Bone marrow (tissue), 2 donors: ENCODE measurements around the gene SP4.

ENCODE experiments used
- DNase-seq, 2 donors: peaks; one replicate each; lab custom pipeline; 2025; lab: John Stamatoyannopoulos, UW

SP4 gene

DNA sequence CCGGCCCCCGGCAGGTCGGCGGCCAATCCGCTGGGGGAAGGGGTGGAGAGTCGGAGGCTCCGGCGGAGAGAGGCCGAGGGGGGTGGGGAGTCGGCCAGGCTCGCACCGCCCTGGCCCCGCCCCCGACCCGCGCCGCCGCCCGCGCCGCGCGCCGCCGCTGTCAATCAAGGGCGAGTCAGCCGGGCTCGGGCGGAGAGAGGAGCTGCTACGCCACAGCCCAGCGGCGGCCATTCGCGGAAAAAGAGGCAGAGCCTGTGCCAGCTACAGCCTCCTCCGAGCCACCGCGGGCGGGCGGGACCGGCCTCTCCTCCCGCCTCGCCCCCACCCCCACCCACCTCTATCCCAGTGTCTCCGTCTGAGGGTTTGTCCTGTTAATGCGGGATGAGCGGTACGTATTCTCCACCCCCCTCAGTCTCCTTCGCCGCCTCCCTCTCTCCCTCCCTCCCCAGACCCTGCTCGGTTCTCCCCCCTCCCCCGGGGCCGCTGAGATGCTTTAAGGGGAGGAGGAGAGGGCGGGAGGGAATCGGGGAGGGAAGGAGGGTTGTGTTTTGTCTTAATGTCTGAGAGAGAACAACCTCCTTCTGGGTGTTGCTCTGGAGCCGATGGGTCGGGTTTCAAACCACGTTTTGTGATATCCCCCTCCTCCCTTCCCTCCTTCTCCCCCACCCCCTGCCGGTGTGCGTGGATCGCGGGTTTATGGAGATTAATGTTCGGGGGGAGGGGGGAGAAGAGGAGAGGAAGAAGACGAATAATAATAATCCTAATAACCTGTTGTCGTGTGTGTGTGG, at the start of gene SP4:
Gene SP4, plus strand, starts transcription at position 213 of the 788 bp plus-strand sequence. Its CDS starts 169 bp downstream, at position 382.
- DNase-seq = peak; percentile 89 to 92

DNA sequence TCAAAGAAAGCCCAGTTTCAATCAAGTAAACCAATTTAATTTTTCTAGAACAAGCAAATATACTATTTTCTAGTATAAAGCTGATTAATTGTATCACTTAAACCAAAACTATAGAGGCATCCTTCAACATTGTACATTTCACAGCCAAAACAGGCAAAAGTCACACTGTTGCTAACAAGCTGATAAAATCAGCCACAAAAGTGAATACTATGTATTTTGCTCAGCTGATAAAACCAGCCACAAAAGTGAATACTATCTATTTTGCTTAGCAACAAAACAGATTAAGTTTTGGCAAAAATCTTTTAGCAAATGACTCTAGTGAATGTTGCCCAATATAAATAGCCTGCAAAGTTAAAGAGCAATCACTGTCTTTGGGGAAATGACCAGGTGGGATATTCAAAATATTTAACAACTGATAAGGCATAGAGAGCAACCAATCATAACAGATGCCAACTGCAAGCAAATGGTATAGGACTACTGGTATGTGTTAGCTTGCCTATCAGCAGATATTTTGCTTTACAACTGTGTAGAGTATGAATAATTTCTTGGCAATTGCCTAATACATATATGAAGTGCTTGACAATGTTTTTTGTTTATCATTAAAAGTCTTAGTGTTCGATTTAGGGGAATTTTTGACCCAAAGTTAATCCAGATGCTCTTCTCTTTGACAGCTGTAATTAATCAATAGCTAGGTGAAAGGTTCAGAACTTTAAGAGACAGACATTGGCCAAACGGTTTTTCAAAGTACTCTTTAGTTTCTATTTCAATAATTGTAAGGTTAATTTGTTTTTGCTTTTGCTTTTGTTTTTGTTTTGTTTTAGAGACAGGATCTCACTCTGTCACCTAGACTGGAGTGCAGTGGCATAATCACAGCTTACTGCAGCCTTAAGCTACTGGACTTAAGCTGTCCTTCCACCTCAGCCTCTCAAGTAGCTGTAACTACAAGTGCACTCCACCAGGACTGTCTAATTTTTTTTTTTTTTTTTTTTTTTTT, 44.4 kb upstream of the SP4 start:
- DNase-seq = no peak

DNA sequence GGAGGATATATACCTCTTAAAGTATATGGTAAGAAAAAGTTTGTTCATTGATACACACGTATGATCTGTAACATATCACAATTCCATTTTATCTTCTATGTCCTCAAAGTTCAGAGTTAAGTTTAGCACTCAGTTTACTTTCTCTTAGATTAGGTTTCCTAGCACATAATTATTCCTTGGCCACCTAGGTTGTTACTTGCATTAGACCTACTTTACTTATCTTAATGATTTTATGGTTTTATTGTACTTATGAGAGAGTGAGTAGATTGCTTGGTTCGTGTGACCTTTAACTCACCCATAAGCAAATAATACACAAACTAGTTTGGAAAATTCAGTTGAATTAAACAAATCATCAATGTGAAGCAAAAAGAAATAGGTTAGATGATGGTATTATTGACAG, 33.9 kb upstream of the SP4 start:
- DNase-seq = no peak

DNA sequence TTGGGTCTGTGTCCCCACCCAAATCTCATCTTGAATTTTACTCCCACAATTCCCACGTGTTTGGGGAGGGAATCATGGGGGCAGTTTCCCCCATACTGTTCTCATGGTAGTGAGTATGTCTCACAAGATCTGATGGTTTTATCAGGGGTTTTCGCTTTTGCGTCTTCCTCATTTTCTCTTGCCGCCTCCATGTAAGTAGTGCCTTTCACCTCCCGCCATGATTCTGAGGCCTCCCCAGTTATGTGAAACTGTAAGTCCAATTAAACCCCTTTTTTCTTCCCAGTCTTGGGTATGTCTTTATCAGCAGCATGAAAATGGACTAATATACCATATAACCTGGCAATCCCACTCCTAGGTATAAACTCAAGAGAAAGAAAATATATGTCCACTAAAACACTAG, 25.9 kb upstream of the SP4 start:
- DNase-seq = no peak

DNA sequence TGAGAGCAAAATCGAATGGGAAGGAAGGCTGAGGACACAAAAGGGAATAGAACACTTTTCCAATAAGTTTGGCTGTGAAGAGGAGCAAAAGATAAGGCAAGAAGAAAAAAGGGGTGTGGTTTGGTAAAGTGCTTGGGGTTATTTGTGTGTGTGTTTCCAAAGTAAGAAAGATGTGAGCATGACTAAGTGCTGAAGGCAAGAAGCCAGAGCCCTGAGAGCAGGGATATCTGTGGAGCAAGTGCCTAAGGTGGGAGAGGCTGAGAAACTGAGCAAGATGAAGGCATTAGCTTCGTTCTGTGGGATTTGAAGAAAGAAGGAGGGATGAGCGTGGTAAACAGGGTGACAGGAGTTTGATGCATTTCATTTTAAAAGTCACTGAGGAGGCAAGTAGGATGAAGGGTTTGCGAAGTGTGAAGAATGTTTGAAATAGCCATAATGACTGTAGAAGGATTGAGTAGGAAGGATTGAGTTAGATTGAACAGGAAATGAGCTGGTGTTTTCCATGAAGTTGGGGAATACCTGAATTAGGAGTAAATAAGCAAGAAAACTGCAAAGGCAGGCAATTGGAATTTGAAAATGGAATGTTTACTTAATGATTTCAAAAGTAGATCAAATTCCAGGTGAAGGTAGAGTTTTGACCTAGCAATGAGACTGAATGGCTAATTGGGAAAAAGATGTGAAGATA, 19.9 kb upstream of the SP4 start:
- no peak for DNase-seq

DNA sequence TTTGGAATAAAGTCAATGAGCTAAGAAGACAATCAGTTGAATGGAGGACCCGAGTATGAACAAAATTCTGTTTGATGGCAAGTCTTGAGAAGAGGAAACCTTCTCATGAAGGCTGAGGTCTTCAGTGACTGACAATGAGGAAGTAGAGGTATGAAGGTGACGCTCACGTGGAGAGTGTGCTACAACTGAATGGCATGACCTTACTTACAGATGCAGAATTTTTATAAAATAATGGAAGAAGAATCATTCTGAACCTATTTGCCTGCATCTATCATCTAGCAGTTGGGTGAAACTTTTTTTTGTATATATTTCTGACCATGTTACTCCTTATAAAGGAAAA, 19.4 kb upstream of the SP4 start:
- DNase-seq = no peak

DNA sequence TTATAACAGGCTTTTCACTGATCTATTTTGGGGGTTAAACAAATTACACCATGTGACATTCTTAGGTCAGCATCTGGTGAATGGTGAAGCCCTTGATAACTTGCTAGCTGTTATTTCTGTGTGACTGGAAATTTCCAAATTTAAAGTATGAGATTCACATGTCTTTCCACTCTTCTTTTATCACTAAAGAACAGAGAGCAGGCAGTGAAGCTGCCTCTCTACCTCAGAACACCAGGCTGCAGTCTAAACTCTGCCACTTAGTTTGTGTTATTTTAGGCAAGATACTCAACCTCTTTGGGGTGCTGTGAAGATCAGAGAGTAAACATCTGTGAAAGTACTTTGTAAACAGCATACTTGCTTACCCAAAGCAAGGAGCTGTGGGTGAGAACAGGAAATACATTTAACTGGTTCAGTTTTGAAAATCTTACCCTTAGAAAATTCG, 15.5 kb upstream of the SP4 start:
- no peak for DNase-seq

DNA sequence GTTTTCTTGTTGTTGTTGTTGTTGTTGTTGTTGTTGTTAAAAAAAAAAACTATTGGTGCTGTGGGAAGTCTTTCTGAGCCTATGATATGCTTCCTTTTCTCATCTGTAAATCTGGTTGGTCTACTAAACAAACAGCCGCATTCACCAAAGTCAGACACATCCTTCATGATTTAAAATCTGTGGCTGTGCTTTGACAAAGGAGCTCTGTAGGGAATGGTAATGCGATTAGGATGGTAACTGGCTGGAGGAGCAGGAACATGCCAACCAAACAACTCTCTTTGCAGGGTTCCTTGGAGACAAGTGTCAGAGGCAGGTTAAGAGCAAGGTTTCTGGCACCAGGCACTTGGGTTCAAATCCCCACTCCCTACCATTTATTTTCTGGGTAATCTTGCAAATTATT, 14.9 kb upstream of the SP4 start:
- no peak for DNase-seq

DNA sequence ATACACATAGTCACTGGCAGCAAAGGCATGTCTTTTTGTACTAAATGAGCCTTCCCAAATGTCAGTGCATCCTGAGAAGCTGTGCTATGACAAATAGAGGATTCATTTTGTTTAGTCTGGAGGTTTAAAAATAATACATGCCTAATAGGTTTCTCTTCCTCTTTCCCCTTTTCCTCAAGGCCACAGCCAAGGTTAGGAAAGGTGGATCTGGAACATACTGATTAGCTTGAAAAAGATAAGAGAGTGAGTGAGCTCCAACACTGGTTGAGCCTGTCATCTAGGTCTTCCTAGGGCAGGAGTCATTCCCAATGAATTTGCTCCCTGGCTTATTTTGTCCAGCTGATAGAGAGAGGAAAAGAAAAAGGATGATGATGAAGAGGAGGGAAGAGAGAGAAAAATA, 14.4 kb upstream of the SP4 start:
- DNase-seq = no peak

DNA sequence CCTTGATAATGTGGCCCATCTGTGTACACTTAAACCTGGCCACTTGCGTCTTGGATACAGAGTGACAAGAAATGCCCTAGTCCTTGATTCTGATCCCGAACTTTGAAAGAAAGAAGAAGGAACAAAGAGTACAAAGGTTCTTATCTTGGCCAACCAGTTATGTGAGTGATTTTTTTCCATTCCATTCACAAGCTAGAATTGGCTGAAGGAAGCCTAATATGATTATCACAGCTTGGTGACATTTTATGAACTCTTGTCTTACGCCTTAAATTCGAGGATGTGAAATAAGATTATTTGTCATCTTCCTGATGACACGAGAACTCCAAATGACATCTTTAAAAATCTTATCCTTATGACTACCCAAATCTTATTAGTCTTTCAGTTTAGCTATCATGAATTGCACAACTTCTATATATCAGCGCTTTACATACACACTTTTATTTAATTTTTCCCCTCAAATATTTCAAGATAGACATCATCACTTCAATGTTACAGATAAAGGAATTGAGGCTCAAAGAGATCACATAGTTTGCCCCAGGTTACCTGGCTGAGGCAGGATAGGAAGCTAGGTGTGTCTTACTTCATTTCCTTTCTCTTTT, 13.0 kb upstream of the SP4 start:
- DNase-seq = no peak

DNA sequence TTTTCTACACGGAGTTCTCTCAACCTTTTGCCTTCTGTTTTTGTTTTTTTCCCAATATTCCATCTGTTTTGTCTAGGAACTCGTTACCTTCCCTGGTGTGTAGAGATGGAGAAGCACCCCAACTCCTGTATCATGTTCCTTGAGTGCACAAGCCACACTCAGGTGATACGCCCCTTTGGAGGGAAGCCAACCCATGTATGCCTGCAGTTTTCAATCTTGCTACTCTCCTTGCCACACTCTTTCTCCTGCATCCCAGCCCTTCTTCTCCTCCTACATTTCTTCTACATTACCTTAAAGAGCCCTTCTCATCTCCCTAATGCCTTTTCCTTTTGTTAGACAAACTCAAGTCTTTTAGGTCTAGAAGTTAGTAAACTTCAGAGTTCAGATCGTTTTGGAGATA, 10.2 kb upstream of the SP4 start:
- DNase-seq = no peak

DNA sequence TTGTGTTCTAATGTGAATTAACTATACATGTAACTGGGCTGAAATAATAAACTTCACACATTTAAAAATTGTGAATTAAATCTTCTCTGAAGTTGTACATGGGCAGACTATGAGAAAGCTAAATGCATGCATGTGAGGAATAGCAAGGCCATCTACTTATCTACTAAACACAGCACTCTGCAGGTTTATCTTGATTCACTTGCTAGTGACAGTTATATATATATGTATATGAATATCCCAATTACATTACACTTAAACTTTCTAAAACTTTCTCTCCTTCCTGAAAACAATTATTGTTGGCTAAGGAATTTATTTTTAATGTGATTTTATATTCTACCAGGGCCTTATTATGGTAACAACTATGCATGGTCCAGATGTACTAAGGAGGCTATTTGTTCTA, 5.1 kb upstream of the SP4 start:
- DNase-seq = no peak

DNA sequence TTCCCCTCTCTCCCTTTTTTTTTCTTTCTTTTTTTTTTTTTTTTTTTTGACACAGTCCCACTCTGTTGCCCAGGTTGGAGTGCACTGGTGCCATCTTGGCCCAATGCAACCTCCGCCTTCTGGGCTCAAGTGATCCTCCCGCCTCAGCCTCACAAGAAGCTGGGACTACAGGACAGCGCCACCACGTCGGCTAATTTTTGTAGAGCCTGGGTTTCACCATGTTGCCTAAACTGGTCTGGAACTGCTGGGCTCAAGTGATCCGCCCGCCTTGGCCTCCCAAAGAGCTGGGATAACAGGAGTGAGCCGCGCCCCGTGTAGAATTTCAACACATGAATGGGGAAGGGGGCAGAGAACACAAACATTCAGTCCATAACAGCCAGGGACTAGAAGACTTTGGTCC, 2.6 kb upstream of the SP4 start:
- no peak for DNase-seq

DNA sequence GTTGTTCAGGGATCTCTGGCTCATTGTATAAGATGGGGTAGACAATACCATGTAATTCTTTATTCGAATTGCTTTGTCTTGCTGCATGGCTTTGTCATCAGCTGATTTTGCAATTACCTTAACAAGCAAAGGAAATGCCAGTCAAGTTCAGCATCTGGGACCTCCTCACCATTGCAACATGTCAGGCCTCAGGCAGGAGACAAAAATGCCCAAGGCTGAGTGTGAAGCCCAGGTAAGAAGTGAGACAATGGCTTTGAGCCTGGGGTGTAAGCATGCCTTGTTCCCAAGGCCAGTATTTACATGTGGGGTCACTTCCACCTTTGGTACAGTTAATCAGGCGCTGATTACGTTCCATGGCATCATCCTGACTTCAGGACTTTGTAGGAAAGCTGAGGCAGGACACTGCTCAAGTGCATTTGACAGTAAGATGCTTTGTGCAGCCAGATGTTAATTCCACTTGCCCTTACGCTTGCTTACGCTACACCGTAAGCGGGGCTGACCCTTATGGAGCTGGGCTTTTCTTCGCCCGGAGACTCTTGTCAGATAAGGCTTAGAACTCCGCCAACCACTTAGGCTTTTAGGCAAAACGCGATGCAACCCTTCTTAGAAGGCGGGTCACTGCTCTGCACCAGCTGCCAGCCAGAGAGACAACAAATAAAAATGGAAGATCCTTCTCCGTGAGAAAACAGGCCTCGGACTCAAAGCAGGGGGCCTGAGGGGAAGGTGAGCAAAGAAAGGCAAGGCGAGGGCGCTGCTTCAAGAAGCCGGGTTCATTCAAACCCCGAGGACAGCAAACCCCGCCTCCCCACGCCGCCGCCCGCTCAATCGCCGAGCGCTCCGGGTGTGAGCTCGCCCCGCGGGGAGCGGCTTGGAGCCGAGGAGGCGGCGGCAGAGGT, 1.3 kb upstream of the SP4 start:
- no peak for DNase-seq

DNA sequence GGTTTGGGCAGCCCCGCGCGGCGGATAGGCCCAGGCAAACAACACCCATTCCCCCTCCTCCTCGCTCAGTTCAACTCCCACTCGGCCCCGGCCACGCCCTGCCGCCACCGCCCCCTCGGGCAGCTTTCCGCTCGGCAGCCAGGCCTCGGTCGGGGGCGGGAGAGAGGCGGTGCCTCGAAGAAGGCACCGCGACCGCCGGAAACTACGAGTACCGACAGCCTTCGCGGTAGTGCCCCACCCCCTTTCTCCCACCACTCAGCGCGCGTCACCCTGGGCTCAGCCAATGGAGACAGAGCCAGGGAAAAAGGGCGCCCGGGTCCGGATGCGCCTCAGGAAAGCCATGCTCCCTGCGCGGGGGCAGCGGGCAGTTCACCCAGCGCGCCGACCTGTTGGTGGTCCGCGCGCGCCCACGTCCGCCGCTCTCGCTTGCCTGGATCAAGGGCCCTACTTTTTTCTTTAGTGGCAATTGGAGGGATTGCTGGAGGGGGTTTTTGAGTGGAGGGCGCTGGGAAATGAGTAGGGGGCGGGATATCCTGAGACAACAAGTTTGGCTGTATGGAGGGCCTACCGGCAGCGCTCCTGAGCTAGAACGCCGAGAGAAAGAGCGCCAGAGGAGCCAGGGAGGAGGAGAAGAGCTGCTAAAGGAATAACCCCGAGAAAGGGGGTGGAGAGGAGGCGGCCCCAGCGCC, 557 bp upstream of the SP4 start:
- DNase-seq = peak; percentile 94 to 99

DNA sequence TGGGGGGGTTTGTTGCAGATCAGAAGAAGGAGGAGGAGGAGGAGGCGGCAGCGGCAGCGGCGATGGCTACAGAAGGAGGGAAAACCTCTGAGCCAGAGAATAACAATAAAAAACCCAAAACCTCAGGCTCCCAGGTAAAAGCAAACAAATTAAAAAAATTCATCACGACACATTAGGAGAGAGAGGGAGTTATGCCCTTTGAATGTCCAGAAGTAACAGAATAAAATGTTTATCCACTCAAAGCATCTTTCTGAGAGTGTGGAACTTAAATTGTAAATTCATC, 717 bp downstream of the SP4 start:
- no peak for DNase-seq

DNA sequence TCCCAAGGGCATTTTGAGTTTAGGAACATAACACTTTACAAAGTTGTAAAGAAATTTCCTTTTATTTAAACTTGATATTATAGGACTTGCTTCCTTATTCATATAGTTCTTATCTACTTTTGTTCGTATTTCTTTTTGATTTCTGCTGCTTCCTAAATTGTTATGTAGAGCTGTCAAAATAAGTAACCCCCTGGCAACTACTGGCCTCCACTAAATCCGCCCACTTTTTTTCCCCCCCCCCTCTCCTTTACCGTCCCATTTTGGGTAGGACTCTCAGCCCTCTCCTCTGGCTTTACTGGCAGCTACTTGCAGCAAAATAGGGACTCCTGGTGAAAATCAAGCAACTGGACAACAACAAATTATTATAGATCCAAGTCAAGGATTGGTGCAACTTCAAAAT, 1.1 kb downstream of the SP4 start:
- no peak for DNase-seq

DNA sequence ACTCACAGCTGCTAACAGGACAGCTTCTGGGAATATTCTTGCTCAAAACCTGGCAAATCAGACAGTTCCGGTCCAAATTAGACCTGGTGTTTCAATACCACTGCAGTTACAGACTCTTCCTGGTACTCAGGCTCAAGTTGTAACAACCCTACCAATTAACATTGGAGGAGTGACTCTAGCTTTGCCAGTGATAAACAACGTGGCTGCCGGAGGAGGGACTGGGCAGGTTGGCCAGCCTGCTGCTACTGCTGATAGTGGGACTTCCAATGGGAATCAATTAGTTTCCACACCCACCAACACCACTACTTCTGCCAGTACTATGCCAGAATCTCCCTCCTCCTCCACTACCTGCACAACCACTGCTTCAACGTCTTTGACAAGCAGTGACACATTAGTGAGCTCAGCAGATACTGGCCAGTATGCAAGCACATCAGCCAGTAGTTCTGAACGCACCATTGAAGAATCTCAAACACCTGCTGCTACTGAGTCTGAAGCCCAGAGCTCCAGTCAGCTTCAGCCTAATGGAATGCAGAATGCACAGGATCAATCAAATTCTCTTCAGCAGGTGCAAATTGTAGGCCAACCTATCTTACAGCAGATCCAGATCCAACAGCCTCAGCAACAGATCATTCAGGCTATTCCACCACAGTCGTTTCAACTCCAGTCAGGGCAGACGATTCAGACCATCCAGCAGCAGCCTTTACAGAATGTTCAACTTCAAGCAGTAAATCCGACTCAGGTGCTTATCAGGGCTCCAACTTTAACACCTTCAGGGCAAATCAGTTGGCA, 2.1 kb downstream of the SP4 start:
- no peak for DNase-seq

DNA sequence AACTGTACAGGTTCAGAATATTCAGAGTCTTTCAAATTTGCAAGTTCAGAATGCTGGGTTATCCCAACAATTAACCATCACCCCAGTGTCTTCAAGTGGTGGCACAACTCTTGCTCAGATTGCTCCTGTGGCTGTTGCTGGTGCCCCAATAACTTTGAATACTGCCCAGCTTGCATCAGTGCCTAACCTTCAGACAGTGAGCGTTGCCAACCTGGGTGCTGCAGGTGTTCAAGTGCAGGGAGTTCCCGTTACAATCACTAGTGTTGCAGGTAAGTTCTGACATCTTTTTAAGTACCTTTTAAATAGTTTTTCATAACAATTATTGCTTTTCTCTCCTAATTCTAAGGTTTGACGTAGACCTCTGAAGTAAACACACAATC, 2.7 kb downstream of the SP4 start:
- DNase-seq = no peak
